ENCODE results near the gene CYP11A1. TPM values are rescaled to one million over a fixed set of nuclear protein-coding genes. Genes with fewer than 3 reads are reported as not detected.
"Not testable (repeated sequence)": the region's sequence is repeated elsewhere in the genome, so short reads cannot be mapped to it uniquely, and the experiment has no call there.

Gene CYP11A1
- total RNA-seq, 1 donor from 2014 or later = 0.43 TPM

GRCh38 chr15:74356050-74356449 lies 11.4 kb downstream of the CYP11A1 start:
- not testable (repeated sequence) for H3K4me3 ChIP-seq (ENCODE audit: insufficient read depth, low read depth, low read length); H3K27me3 ChIP-seq (ENCODE audit: insufficient read depth, low read length)

GRCh38 chr15:74353992-74354391 lies 13.5 kb downstream of the CYP11A1 start:
- not testable (repeated sequence) for H3K4me3 ChIP-seq (ENCODE audit: insufficient read depth, low read depth, low read length); H3K4me3 Mint-ChIP-seq (ENCODE audit: unreplicated experiment); H3K4me2 ChIP-seq (ENCODE audit: low read length); H3K9ac ChIP-seq (ENCODE audit: low read length); H3K27ac ChIP-seq (ENCODE audit: low read depth, low read length); DNase-seq (ENCODE audit: low read depth); H3K27me3 ChIP-seq (ENCODE audit: insufficient read depth, low read length); FAIRE-seq; H3K36me3 ChIP-seq (ENCODE audit: insufficient read depth, low read length); H3K4me1 ChIP-seq (ENCODE audit: insufficient read depth, low read length); H3K27ac Mint-ChIP-seq (ENCODE audit: unreplicated experiment); H4K20me1 ChIP-seq (ENCODE audit: insufficient read depth, low read length); H3K9me3 ChIP-seq (ENCODE audit: insufficient read depth, low read depth, low read length); H3K79me2 ChIP-seq (ENCODE audit: insufficient read depth, low read length); H2AFZ ChIP-seq (ENCODE audit: low read depth, low read length); H3K4me1 Mint-ChIP-seq (ENCODE audit: low read depth, unreplicated experiment); H3K36me3 Mint-ChIP-seq (ENCODE audit: low read depth, unreplicated experiment)
- peaks cover 17% of the 10 kb centered on the region for H3K9me3 Mint-ChIP-seq (ENCODE audit: unreplicated experiment)
- peaks cover 14% of the 10 kb centered on the region for H3K27me3 Mint-ChIP-seq (ENCODE audit: low read depth, unreplicated experiment)

More at GRCh38 chr15:74356050-74356449, 11.4 kb downstream of the CYP11A1 start:
- not testable (repeated sequence) for DNase-seq (ENCODE audit: low read depth); FAIRE-seq; H2AFZ ChIP-seq (ENCODE audit: low read depth, low read length); H3K4me1 Mint-ChIP-seq (ENCODE audit: low read depth, unreplicated experiment); H3K4me3 Mint-ChIP-seq (ENCODE audit: unreplicated experiment); H3K27ac Mint-ChIP-seq (ENCODE audit: unreplicated experiment); H3K4me2 ChIP-seq (ENCODE audit: low read length); H3K4me1 ChIP-seq (ENCODE audit: insufficient read depth, low read length); H3K9me3 ChIP-seq (ENCODE audit: insufficient read depth, low read depth, low read length); H4K20me1 ChIP-seq (ENCODE audit: insufficient read depth, low read length); H3K36me3 ChIP-seq (ENCODE audit: insufficient read depth, low read length); H3K79me2 ChIP-seq (ENCODE audit: insufficient read depth, low read length); H3K9ac ChIP-seq (ENCODE audit: low read length); H3K27ac ChIP-seq (ENCODE audit: low read depth, low read length); H3K36me3 Mint-ChIP-seq (ENCODE audit: low read depth, unreplicated experiment)
- Mint-ChIP-seq H3K27me3 (ENCODE audit: low read depth, unreplicated experiment) (peaks cover 14% of the 10 kb centered on the region), H3K9me3 (ENCODE audit: unreplicated experiment) (peaks cover 17% of the 10 kb centered on the region)

GRCh38 chr15:74352393-74352910 lies 15.0 kb downstream of the CYP11A1 start:
- Histone ChIP-seq H2AFZ (ENCODE audit: low read depth, low read length) (no peak overlapping the region), H3K4me1 (ENCODE audit: insufficient read depth, low read length) (no peaks in the 10 kb centered on the region), H3K4me3 (ENCODE audit: insufficient read depth, low read depth, low read length) (no peak overlapping the region), H3K9me3 (ENCODE audit: insufficient read depth, low read depth, low read length) (no peaks in the 10 kb centered on the region), H4K20me1 (ENCODE audit: insufficient read depth, low read length) (no peaks in the 10 kb centered on the region), H3K4me2 (ENCODE audit: low read length) (no peak overlapping the region), H3K9ac (ENCODE audit: low read length) (no peak overlapping the region), H3K79me2 (ENCODE audit: insufficient read depth, low read length) (no peaks in the 10 kb centered on the region), H3K36me3 (ENCODE audit: insufficient read depth, low read length) (no peaks in the 10 kb centered on the region), H3K27ac (ENCODE audit: low read depth, low read length) (no peak overlapping the region), H3K27me3 (ENCODE audit: insufficient read depth, low read length) (no peaks in the 10 kb centered on the region)
- Mint-ChIP-seq H3K36me3 (ENCODE audit: low read depth, unreplicated experiment) (no peaks in the 10 kb centered on the region), H3K4me3 (ENCODE audit: unreplicated experiment) (no peak overlapping the region), H3K9me3 (ENCODE audit: unreplicated experiment) (peaks cover 17% of the 10 kb centered on the region), H3K27ac (ENCODE audit: unreplicated experiment) (no peak overlapping the region), H3K27me3 (ENCODE audit: low read depth, unreplicated experiment) (peaks cover 14% of the 10 kb centered on the region), H3K4me1 (ENCODE audit: low read depth, unreplicated experiment) (no peaks in the 10 kb centered on the region)
- no peak for TF ChIP-seq CTCF (IDR thresholded peaks at IDR 0.05; ENCODE audit: insufficient read depth, low read depth, low read length)
- no peak for TF ChIP-seq EZH2 (IDR thresholded peaks at IDR 0.05; ENCODE audit: insufficient read depth, low read length)
- DNase-seq (ENCODE audit: low read depth) (no peak), FAIRE-seq (no peak)
